Measurements from ENCODE around the gene ARHGEF37. TPM values are rescaled to one million over a fixed set of nuclear protein-coding genes. Genes with fewer than 3 reads are reported as not detected.

ARHGEF37 gene
- total and polyA plus RNA-seq, 9 of the 15 experiments (the other 6 are each of a cell fraction or from before 2014, with no cell fraction given): 0.01 to 0.27 (median 0.05) TPM

- TF ChIP-seq HES1 (IDR thresholded peaks at IDR 0.05; ENCODE audit: low read depth): no peak
- no peak for TF ChIP-seq ZKSCAN3 (CRISPR knock-in tag; IDR thresholded peaks at IDR 0.05)
- TF ChIP-seq ZNF431 (CRISPR knock-in tag; IDR thresholded peaks at IDR 0.05): no peak
- no peak for TF ChIP-seq ZNF644 (tag; IDR thresholded peaks at IDR 0.05; ENCODE audit: low read depth)
- no peak for TF ChIP-seq MBD1 (CRISPR knock-in tag; IDR thresholded peaks at IDR 0.05)
- no peak for TF ChIP-seq TBP (optimal IDR thresholded peaks at IDR 0.05; ENCODE audit: low read depth, low read length)
- TF ChIP-seq ZBTB34 (CRISPR knock-in tag; IDR thresholded peaks at IDR 0.05): no peak
- TF ChIP-seq KAT2B (IDR thresholded peaks at IDR 0.05; ENCODE audit: low read depth, low read length): no peak
These were observed 15.4 kb downstream of the ARHGEF37 start (continued) for GRCh38 chr5:149596712-149597111.

All from K562 (cell line).